GM21515 (cell line): ENCODE data around the gene SLC25A46.
"Not testable (repeated sequence)": the region's sequence is repeated elsewhere in the genome, so short reads cannot be mapped to it uniquely, and the experiment has no call there.

Experiments
- ATAC-seq: cut with Tn5 transposase; IDR thresholded peaks from one replicate; pipeline ENCODE4 v1.9.1; 2021; ENCODE audit not compliant: unreplicated experiment

The SLC25A46 gene

DNA sequence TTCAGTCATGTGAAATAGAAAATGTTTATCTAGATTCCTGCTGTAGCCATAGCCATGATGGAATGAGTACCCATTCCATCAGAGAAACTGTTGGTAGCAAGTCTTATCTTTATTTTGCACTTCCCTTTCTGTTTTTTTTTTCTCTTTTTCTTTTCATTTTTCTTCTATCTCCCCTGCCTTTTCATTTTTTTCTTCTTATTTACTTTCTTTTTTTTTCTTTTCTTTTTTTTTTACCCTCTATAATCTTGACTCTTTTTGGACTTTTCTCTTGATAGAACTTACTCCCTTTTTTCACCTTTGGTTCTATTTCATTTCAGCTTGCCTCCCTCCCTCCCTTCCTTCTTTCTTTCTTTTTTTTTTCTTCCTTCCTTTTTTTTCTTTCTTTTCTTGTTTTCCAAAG lies 15.4 kb downstream of the SLC25A46 start:
- ATAC-seq = no peak

DNA sequence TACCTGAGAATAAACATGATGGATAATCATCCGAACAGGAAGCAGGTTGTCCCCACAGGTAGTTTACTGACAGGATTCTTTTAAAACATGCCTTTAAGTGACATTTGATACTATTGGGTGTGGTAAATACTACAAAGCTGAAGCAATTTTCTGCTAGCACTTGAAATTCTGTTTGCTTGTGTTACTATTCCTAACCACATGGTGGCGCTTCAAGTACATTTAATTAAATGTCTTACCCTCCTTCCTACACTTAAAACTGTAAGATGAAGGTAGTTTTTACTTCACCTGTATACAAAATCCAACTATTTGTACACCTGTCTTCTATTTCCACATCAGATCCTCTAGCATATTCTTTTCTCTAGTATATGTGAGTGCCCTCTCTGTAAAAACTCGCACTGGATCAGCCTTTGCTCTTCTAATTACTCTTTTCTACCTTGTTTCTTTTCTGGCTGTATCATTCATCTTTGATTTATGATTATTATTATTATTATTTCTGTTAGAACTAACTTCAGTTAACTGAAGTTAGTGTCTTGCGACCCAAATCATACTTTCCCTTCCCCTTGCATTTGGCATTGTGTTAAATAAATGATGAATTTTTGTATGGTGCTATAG lies 18.4 kb downstream of the SLC25A46 start:
- no peak for ATAC-seq

DNA sequence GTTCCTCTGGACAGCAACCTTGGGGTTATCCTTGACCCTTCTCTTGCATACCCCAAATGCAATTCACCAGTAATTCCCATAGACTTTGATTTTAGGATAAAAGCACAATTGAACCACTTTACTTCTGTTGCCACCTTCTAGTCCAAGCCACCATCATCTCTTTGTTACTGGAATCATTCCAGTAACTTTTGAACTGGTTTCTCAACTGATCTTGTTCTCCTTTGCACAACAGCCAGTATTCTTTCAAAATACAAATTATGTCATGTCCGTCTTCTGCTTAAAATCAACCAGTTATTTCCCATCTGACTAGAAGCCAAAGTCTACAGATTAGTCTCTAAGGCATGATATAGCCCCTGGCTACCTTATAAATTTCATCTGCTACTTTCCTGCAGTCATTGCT lies 21.4 kb downstream of the SLC25A46 start:
- no peak for ATAC-seq

GRCh38 chr5:110768138-110768860 lies 29.5 kb downstream of the SLC25A46 start:
- ATAC-seq = no peak

- no peak for ATAC-seq
Measured at GRCh38 chr5:110769000-110769681, 30.3 kb downstream of the SLC25A46 start.

GRCh38 chr5:110770286-110770685 lies 31.5 kb downstream of the SLC25A46 start:
- ATAC-seq = no peak

DNA sequence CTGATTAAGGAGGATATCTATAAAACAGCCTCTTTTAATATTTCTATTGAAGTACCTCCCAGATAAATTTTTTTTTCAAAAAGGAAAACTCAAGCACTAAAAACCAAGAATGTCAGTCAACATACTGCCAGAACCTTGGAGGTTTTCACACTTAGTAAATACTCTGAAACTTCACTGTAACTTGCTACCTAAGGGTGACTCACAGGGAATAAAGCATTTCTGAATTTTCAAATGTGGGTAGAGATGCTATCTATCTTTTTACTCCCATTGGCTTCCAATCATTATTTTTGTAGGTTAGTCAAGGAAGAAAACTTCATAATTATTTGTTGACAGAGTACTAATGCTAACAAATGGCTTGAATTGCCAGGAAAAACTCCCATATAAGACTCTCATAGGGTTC lies 46.1 kb downstream of the SLC25A46 start:
- no peak for ATAC-seq

DNA sequence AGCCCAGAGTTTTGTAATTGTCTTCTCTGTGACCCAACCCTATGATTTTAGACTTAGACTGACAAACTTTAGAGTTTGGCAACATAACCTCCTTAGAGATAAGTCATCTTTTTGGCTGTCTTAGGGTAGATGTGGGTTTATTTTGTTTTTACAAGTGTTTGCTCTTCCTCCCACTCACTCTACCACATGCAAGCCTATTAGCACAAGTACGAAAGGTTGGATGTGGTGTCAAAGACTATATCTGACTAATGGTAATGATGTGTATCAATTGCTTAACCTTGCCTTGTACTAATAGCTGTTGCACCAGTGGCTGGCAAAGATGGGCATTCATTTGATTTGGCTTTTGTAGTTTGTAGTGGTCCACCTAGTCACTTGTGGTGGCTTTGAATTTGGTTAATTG lies 46.5 kb downstream of the SLC25A46 start:
- no peak for ATAC-seq

DNA sequence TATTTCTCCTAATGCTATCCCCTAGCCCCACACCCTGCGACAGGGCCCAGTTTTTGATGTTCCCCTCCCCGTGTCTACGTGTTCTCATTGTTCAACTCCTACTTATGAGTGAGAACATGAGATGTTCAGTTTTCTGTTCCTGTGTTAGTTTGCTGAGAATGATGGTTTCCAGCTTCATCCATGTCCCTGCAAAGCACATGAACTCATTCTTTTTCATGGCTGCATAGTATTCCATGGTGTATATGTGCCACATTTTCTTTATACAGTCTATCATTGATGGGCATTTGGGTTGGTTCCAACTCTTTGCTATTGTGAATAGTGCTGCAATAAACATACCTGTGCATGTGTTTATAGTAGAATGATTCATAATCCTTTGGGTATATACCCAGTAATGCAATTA lies 49.2 kb downstream of the SLC25A46 start:
- not testable (repeated sequence) for ATAC-seq

- no peak for ATAC-seq
Measured at GRCh38 chr5:110790673-110791072, 51.9 kb downstream of the SLC25A46 start.

DNA sequence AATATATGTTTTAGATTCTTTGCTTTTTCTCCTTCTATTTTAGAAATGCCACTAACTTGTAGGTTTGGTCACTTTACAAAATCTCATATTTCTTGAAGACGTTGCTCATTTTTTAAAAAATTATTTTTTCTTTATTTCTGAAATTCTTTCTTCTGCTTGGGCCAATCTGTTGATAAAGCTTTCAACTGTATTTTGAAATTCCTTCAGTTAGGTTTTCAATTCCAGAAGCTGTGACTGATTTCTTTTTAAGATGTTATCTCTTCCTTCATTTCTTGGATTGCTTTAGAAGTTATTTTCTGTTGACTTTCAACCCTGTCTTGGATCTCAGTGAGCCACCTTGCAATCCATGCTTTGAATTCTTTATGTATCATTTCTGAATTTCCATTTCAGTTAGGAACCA lies 64.2 kb downstream of the SLC25A46 start:
- ATAC-seq = no peak

GRCh38 chr5:110803467-110804326 lies 64.9 kb downstream of the SLC25A46 start:
- no peak for ATAC-seq

DNA sequence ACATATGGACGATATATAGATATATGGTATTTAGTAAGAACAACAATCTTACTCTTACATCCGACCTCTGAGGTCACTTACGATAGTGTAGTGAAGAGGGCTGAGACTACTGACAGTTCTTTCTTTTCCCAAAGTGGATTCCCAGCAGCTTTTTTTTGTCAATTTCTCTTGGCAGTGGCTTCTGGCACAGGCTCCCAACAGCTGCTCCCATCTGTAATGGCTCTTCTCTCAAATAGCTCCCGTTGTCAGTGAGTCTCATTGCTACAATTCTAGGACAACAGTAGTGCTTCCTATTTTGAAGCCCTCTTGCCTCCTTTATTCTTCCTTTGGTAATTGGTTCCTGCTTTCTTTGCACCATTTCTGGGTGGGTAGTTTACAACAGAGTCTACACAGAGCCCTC lies 68.4 kb downstream of the SLC25A46 start:
- ATAC-seq = no peak

GRCh38 chr5:110809006-110809405 lies 70.2 kb downstream of the SLC25A46 start:
- no peak for ATAC-seq
